ENCODE results near the gene CLEC11A. TPM values are rescaled to one million over a fixed set of nuclear protein-coding genes. Genes with fewer than 3 reads are reported as not detected.
A peak's percentile ranks its signal among the peaks of the same experiment; 100 is the strongest.

CLEC11A gene
- total RNA-seq, 1 experiment from 2014 or later, result 2.0 TPM

GRCh38 chr19:50697414-50698124 lies 25.6 kb upstream of the CLEC11A start:
- Histone ChIP-seq H3K4me3 (no peak overlapping the region), H3K9me3 (replicated peaks) (no peaks in the 10 kb centered on the region), H3K36me3 (no peaks in the 10 kb centered on the region), H3K4me1 (no peaks in the 10 kb centered on the region), H3K27ac (no peak overlapping the region), H3K27me3 (no peaks in the 10 kb centered on the region)
- no peak for DNase-seq

- Histone ChIP-seq H3K27me3 (no peaks in the 10 kb centered on the region), H3K4me3 (no peak overlapping the region), H3K4me1 (no peaks in the 10 kb centered on the region), H3K36me3 (no peaks in the 10 kb centered on the region), H3K27ac (no peak overlapping the region), H3K9me3 (replicated peaks) (no peaks in the 10 kb centered on the region)
- no peak for DNase-seq
Measured at GRCh38 chr19:50701367-50701985, 21.7 kb upstream of the CLEC11A start.

DNA sequence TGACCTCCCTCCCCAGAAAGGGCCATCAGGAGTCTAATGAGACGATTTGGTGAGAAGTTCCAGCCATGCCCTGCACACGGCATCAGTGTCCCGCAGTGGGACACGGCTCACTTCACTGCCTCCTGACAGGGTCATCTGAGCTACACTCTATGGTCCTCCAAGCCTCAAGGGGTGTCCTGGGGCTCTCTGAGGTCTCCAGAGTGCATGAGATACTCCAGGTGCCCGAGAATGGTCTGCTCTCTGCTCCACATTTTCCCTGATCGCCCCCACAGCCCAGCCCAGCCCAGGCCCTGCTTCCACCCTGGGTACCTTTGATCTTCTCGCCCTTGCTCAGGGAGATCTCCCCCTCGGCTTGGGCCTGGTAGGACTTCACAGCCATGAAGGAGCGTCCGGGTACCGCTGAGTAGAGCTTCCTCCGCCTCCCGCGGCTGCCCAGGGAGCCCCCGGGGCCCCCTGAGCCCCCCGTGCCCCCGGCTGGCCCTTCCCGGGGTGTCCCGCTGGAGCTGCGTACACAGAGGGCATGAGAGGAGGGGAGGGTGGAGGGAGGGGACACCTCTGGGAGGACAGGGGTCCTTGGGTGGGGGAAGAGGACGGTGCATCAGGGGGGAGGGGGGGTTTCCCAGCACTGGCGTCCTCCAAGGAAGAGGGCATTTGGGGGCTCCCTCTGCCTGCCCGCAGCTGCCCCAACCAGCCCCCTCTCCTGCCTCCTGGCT lies 20.9 kb upstream of the CLEC11A start:
- no peak for DNase-seq
- Histone ChIP-seq H3K9me3 (replicated peaks) (no peaks in the 10 kb centered on the region), H3K4me1 (no peaks in the 10 kb centered on the region), H3K27ac (no peak overlapping the region), H3K4me3 (no peak overlapping the region), H3K27me3 (no peaks in the 10 kb centered on the region), H3K36me3 (no peaks in the 10 kb centered on the region)

GRCh38 chr19:50702871-50703829 lies 20.0 kb upstream of the CLEC11A start:
- no peaks in the 10 kb centered on the region for H3K36me3 ChIP-seq
- no peaks in the 10 kb centered on the region for H3K9me3 ChIP-seq (replicated peaks)
- H3K27ac ChIP-seq, result no peak overlapping the region
- no peaks in the 10 kb centered on the region for H3K27me3 ChIP-seq
- no peaks in the 10 kb centered on the region for H3K4me1 ChIP-seq
- no peak for DNase-seq
- H3K4me3 ChIP-seq, result no peak overlapping the region

GRCh38 chr19:50703915-50704796 lies 19.0 kb upstream of the CLEC11A start:
- Histone ChIP-seq H3K27ac (no peak overlapping the region), H3K4me1 (no peaks in the 10 kb centered on the region), H3K27me3 (no peaks in the 10 kb centered on the region), H3K4me3 (no peak overlapping the region), H3K9me3 (replicated peaks) (no peaks in the 10 kb centered on the region), H3K36me3 (no peaks in the 10 kb centered on the region)
- DNase-seq, result peak in 1 of 2 experiments; percentile 48

- Histone ChIP-seq H3K9me3 (replicated peaks) (no peaks in the 10 kb centered on the region), H3K4me3 (no peak overlapping the region)
- peak; percentile 52 to 76 for DNase-seq
Measured at GRCh38 chr19:50705422-50706019, 17.6 kb upstream of the CLEC11A start.

DNA sequence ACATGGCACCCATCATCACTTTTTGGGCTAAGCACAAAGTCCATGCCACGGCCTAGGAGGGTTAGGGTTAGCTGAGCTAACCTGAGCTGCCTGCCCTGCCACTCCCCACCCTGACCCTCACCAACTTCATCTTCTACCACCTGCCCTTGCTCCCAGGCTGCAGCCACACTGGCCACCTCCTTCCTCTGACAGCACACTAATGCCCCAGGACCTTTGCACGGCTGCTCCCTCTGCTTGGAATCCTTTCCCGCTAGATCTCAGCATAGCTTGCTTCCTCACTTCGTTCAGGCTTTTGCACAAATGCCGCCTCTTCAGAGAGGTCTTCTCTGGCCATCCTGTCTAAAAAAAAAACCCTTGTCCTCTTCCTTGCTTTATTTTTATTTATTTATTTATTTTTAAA lies 16.8 kb upstream of the CLEC11A start:
- no peaks in the 10 kb centered on the region for H3K27me3 ChIP-seq
- no peak overlapping the region for H3K27ac ChIP-seq
- no peak overlapping the region for H3K4me3 ChIP-seq
- no peaks in the 10 kb centered on the region for H3K4me1 ChIP-seq
- no peak for DNase-seq
- H3K36me3 ChIP-seq, result no peaks in the 10 kb centered on the region
- H3K9me3 ChIP-seq (replicated peaks), result no peaks in the 10 kb centered on the region

More at GRCh38 chr19:50705422-50706019, 17.6 kb upstream of the CLEC11A start:
- Histone ChIP-seq H3K27ac (no peak overlapping the region), H3K4me1 (no peaks in the 10 kb centered on the region), H3K27me3 (no peaks in the 10 kb centered on the region), H3K36me3 (no peaks in the 10 kb centered on the region)

GRCh38 chr19:50708179-50708879 lies 14.8 kb upstream of the CLEC11A start:
- Histone ChIP-seq H3K36me3 (no peaks in the 10 kb centered on the region), H3K4me1 (no peaks in the 10 kb centered on the region), H3K4me3 (no peak overlapping the region), H3K27me3 (peaks cover 5% of the 10 kb centered on the region; the same call in 1 of the 2 replicates), H3K27ac (no peak overlapping the region), H3K9me3 (replicated peaks) (no peaks in the 10 kb centered on the region)
- no peak for DNase-seq

- Histone ChIP-seq H3K9me3 (replicated peaks) (no peaks in the 10 kb centered on the region), H3K36me3 (no peaks in the 10 kb centered on the region), H3K27me3 (peaks cover 5% of the 10 kb centered on the region; the same call in 1 of the 2 replicates), H3K4me3 (no peak overlapping the region), H3K27ac (no peak overlapping the region), H3K4me1 (no peaks in the 10 kb centered on the region)
- no peak for DNase-seq
Measured at GRCh38 chr19:50710094-50710493, 13.1 kb upstream of the CLEC11A start.

DNA sequence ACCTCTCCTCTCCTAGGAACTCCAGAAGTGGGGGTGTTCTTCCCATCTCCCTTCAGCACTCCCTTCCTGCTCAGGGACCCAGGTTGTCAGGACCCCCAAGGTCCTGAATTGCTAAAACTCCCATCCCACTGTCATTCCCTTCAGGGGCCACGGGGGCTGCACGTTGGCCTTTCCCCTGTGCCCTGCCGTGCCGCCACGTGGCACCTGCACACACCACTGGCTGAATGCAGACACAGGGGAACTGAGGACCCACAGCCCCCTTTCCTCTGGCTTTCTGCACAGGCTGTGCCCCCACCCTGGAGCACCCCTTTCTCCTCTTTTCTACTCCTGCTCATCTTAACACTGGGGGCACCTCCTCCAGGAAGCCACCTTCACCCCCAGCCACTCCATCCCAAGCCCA lies 12.6 kb upstream of the CLEC11A start:
- H3K36me3 ChIP-seq, result no peaks in the 10 kb centered on the region
- H3K27ac ChIP-seq, result no peak overlapping the region
- no peaks in the 10 kb centered on the region for H3K9me3 ChIP-seq (replicated peaks)
- H3K4me3 ChIP-seq, result no peak overlapping the region
- H3K27me3 ChIP-seq, result peaks cover 5% of the 10 kb centered on the region; the same call in 1 of the 2 replicates
- no peaks in the 10 kb centered on the region for H3K4me1 ChIP-seq
- no peak for DNase-seq

DNA sequence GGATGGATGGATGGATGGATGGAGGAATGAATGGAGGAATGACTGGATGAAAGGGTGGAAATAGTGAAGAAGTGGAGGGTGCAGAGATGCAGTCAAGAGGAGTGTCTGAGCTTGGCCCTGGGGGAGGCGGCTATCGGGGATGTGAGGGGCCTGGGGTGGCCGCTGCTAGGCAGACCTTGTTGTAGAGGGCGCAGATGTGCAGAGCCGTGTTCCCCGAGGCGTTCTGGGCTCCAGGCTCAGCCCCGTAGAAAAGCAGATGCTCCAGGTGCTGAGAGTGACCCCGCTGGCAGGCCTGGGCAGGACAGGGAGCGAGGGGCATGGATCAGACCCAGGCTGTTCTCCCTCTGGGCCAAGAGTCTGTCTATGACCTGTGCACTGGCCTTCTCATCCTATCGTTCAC lies 12.0 kb upstream of the CLEC11A start:
- no peaks in the 10 kb centered on the region for H3K36me3 ChIP-seq
- H3K27me3 ChIP-seq, result peaks cover 5% of the 10 kb centered on the region; the same call in 1 of the 2 replicates
- H3K27ac ChIP-seq, result no peak overlapping the region
- H3K9me3 ChIP-seq (replicated peaks), result no peaks in the 10 kb centered on the region
- H3K4me3 ChIP-seq, result no peak overlapping the region
- H3K4me1 ChIP-seq, result no peaks in the 10 kb centered on the region
- no peak for DNase-seq

DNA sequence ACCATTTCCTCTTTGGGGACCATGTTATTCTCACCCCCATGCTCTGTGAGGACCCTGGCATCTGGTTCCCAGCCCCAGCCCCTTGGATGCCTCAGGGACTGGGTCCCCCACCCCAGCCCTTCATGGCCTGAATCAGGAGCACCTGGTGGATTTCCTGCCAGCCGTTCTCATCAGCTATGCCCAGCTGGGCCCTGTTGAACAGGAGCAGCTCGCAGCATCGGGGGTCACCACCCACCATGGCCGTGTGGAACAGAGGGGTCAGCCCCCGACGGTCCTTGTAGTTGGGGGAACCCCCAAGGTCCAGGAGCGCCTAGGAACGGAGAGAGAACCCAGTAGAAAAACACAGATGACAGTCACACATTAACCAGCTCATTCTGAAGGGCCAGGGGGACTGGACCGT lies 11.4 kb upstream of the CLEC11A start:
- Histone ChIP-seq H3K27ac (no peak overlapping the region), H3K36me3 (no peaks in the 10 kb centered on the region), H3K27me3 (peaks cover 5% of the 10 kb centered on the region; the same call in 1 of the 2 replicates), H3K4me1 (no peaks in the 10 kb centered on the region), H3K9me3 (replicated peaks) (no peaks in the 10 kb centered on the region), H3K4me3 (no peak overlapping the region)
- no peak for DNase-seq

- Histone ChIP-seq H3K27ac (no peak overlapping the region), H3K4me3 (no peak overlapping the region), H3K9me3 (replicated peaks) (no peaks in the 10 kb centered on the region), H3K27me3 (peaks cover 5% of the 10 kb centered on the region; the same call in 1 of the 2 replicates), H3K4me1 (no peaks in the 10 kb centered on the region), H3K36me3 (no peaks in the 10 kb centered on the region)
- DNase-seq, result no peak
Measured at GRCh38 chr19:50712833-50713232, 10.3 kb upstream of the CLEC11A start.
